Measurements from ENCODE around the gene FOXP1. TPM values are rescaled to one million over a fixed set of nuclear protein-coding genes. Genes with fewer than 3 reads are reported as not detected.

Gene FOXP1
- total and polyA plus RNA-seq, 2 of the 13 experiments (the other 11 are each of a cell fraction or from before 2014, with no cell fraction given), result 40.4 to 59.0 TPM

DNA sequence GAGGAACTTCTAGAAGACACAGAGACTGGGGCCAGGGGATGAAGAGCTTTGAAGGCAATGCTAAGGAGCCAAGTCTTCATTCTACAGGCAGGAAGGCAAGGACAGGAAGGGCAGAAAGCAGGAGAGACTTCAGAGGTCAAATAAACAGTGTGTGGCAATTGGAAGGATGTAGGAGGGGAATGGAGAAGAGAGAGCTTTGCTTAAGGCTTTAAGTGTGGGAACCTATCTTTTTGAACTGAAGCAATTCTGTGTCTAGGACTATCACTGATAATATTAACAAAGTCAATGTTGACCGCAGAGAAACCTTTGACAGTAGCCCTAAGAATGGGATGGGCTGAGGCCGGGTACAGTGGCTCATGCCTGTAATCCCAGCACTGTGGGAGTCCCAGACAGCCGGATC is 325.0 kb downstream of the FOXP1 start (continued):
- TF ChIP-seq, protein P1, sequence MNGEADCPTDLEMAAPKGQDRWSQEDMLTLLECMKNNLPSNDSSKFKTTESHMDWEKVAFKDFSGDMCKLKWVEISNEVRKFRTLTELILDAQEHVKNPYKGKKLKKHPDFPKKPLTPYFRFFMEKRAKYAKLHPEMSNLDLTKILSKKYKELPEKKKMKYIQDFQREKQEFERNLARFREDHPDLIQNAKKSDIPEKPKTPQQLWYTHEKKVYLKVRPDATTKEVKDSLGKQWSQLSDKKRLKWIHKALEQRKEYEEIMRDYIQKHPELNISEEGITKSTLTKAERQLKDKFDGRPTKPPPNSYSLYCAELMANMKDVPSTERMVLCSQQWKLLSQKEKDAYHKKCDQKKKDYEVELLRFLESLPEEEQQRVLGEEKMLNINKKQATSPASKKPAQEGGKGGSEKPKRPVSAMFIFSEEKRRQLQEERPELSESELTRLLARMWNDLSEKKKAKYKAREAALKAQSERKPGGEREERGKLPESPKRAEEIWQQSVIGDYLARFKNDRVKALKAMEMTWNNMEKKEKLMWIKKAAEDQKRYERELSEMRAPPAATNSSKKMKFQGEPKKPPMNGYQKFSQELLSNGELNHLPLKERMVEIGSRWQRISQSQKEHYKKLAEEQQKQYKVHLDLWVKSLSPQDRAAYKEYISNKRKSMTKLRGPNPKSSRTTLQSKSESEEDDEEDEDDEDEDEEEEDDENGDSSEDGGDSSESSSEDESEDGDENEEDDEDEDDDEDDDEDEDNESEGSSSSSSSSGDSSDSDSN (CRISPR knock-in tag; IDR thresholded peaks at IDR 0.05), result no peak
- no peak for TF ChIP-seq HNRNPH1 (optimal IDR thresholded peaks at IDR 0.05; ENCODE audit: low read depth, low read length)
- TF ChIP-seq RERE (CRISPR knock-in tag; IDR thresholded peaks at IDR 0.05; ENCODE audit: low read depth), result peak; percentile 34; the same call in 1 of the 2 replicates

- peaks cover 7% of the 10 kb centered on the region for H3K79me2 ChIP-seq (ENCODE audit: insufficient read depth, low read length)
- peak; percentile 70 for DNase-seq (ENCODE audit: low spot score)
- no peak overlapping the region for H2AFZ ChIP-seq (ENCODE audit: low read length)
- no peaks in the 10 kb centered on the region for H4K20me1 ChIP-seq (ENCODE audit: insufficient read depth, low read length)
- in situ Hi-C loops (cut with HindIII; ENCODE audit: extremely low pct_ligation_motif_present, low pct_unique_long_range_greater_than_20kb), result no loop called here
- no peak overlapping the region for H3K4me3 ChIP-seq (replicated peaks in 1 of 3; ENCODE audit: insufficient read depth in 1 of 3, low read depth in 2 of 3, low read length in 3 of 3)
- no peak for FAIRE-seq
- H3K27ac ChIP-seq (ENCODE audit: extremely low read length, insufficient read depth, low read length), result peak overlapping the region; percentile 59
- H3K4me1 ChIP-seq (ENCODE audit: insufficient read depth, low read length), result peaks cover 83% of the 10 kb centered on the region
- WGBS (ENCODE audit: low lambda C conversion rate), result 38% methylated on average over 1 of the region's 1 CpG
- peak; percentile 68 for ATAC-seq
- H3K4me2 ChIP-seq (ENCODE audit: low read depth, low read length), result 0 out of 2 replicates have a peak overlapping the region, but pooled peaks have one; percentile 8
- intact Hi-C loops (cut with micrococcal nuclease; ENCODE audit: unreplicated experiment), result loop anchor here (1.0 to 5.0 kb wide), 2 partner anchors 44 to 50 kb away; no protein-coding TSS in a partner anchor
- H3K27me3 ChIP-seq (ENCODE audit: control insufficient read depth in 1 of 2, insufficient read depth in 2 of 2, low read length in 2 of 2), result no peaks in the 10 kb centered on the region
- POLR2A ChIA-PET, result interaction anchor here (1.8 to 5.2 kb wide), 2 partner anchors 12 to 50 kb away, joined by 9 to 67 read pairs; no protein-coding TSS in a partner anchor
- H3K9me3 ChIP-seq (ENCODE audit: low read length), result no peaks in the 10 kb centered on the region
- no TSS peak for BruUV-seq (replicated peaks)
- no peak overlapping the region for H3K9ac ChIP-seq (ENCODE audit: insufficient read depth, low read depth, low read length)
- CTCF ChIA-PET (ENCODE audit: low intra/inter-chr PET ratio, low total read pairs), result no interaction called here
- no peaks in the 10 kb centered on the region for H3K36me3 ChIP-seq (replicated peaks in 1 of 2; ENCODE audit: control insufficient read depth in 1 of 2, insufficient read depth in 2 of 2, low read length in 2 of 2)
- TF ChIP-seq ZNF670 (CRISPR knock-in tag; IDR thresholded peaks at IDR 0.05; ENCODE audit: borderline replicate concordance) (no peak), ZBTB2 (CRISPR knock-in tag; IDR thresholded peaks at IDR 0.05; ENCODE audit: low read depth) (no peak), ZNF720 (CRISPR knock-in tag; IDR thresholded peaks at IDR 0.05) (no peak), SIX1 (CRISPR knock-in tag; IDR thresholded peaks at IDR 0.05; ENCODE audit: borderline replicate concordance) (no peak), SATB2 (CRISPR knock-in tag; IDR thresholded peaks at IDR 0.05) (no peak), HOXA5 (CRISPR knock-in tag; IDR thresholded peaks at IDR 0.05) (no peak), CENPX (CRISPR knock-in tag; IDR thresholded peaks at IDR 0.05) (no peak), FOSL2 (CRISPR knock-in tag; IDR thresholded peaks at IDR 0.05) (peak; percentile 60)
- TF ChIP-seq, protein P2, sequence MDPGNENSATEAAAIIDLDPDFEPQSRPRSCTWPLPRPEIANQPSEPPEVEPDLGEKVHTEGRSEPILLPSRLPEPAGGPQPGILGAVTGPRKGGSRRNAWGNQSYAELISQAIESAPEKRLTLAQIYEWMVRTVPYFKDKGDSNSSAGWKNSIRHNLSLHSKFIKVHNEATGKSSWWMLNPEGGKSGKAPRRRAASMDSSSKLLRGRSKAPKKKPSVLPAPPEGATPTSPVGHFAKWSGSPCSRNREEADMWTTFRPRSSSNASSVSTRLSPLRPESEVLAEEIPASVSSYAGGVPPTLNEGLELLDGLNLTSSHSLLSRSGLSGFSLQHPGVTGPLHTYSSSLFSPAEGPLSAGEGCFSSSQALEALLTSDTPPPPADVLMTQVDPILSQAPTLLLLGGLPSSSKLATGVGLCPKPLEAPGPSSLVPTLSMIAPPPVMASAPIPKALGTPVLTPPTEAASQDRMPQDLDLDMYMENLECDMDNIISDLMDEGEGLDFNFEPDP (CRISPR knock-in tag; conservative IDR thresholded peaks at IDR 0.05), result no peak
These were observed 325.4 kb downstream of the FOXP1 start for GRCh38 chr3:71258116-71258515.
